OCI-LY1 (cell line): ENCODE results near the gene CASQ2.

Experiments used
- H2AFZ ChIP-seq: fragments of 200-600 bp; sonication (generic), shearing (Covaris generic); 2 replicates; pipeline ENCODE4 v1.6.0; 2014; ENCODE audit warnings: antibody characterized with exemption, mild to moderate bottlenecking, low read length
- H3F3A ChIP-seq: fragments of 200-600 bp; sonication (generic), shearing (Covaris generic); 2 replicates; pipeline ENCODE4 v1.6.0; 2014; ENCODE audit warnings: mild to moderate bottlenecking, antibody characterized with exemption, low read length, moderate library complexity; ENCODE audit not compliant: insufficient read depth
- H3K27ac ChIP-seq: fragments of 200-600 bp; sonication (generic); 2 replicates; pipeline ENCODE4 v1.5.1; 2014; ENCODE audit warnings: low read length, mixed run types, mild to moderate bottlenecking, low read depth; ENCODE audit not compliant: poor library complexity, severe bottlenecking
- H3K27me3 ChIP-seq: fragments of 200-600 bp; sonication (generic); 2 replicates; pipeline ENCODE4 v1.6.0; 2014; ENCODE audit warnings: antibody characterized with exemption, mild to moderate bottlenecking, low read length, moderate library complexity; ENCODE audit not compliant: insufficient read depth
- H3K36me3 ChIP-seq: fragments of 200-600 bp; sonication (generic); 2 replicates; pipeline ENCODE4 v1.6.1; 2014; ENCODE audit warnings: mild to moderate bottlenecking, antibody characterized with exemption, low read length, moderate library complexity, mixed read lengths; ENCODE audit not compliant: insufficient read depth
- H3K4me1 ChIP-seq: fragments of 200-600 bp; sonication (generic); 2 replicates; pipeline ENCODE4 v1.5.1; 2014; ENCODE audit warnings: mild to moderate bottlenecking, low read length, moderate library complexity; ENCODE audit not compliant: insufficient read depth, severe bottlenecking
- H3K4me2 ChIP-seq: fragments of 200-600 bp; sonication (generic), shearing (Covaris generic); 2 replicates; pipeline ENCODE4 v1.6.1; 2014; ENCODE audit warnings: low read length
- H3K4me3 ChIP-seq: fragments of 200-600 bp; sonication (generic); 2 replicates; pipeline ENCODE4 v1.5.1; 2014; ENCODE audit warnings: low read length, low read depth, mild to moderate bottlenecking, mixed read lengths; ENCODE audit not compliant: poor library complexity, severe bottlenecking
- H3K79me2 ChIP-seq: fragments of 200-600 bp; shearing (Covaris generic); 2 replicates; pipeline ENCODE4 v1.6.1; 2016; ENCODE audit warnings: mixed run types, low read length, mixed read lengths; ENCODE audit not compliant: insufficient read depth
- H3K9ac ChIP-seq: fragments of 200-600 bp; sonication (generic), shearing (Covaris generic); 2 replicates; pipeline ENCODE4 v1.6.1; 2014; ENCODE audit warnings: mild to moderate bottlenecking, low read length, mixed read lengths
- H3K9me2 ChIP-seq: fragments of 200-600 bp; sonication (generic), shearing (Covaris generic); 2 replicates; pipeline ENCODE4 v1.6.1; 2014; ENCODE audit warnings: low read depth, mild to moderate bottlenecking, low read length, mixed read lengths
- H3K9me3 ChIP-seq: fragments of 200-600 bp; shearing (Covaris generic); 2 replicates; pipeline ENCODE4 v1.6.1; 2014; ENCODE audit warnings: low read length, mixed read lengths
- H4K20me1 ChIP-seq: fragments of 200-600 bp; sonication (generic), shearing (Covaris generic); 2 replicates; pipeline ENCODE4 v1.6.0; 2016; ENCODE audit warnings: mild to moderate bottlenecking, low read length; ENCODE audit not compliant: insufficient read depth
- CTCF ChIP-seq: fragments of 200-600 bp; sonication (generic), shearing (Covaris generic); IDR thresholded peaks from 2 replicates; pipeline ENCODE4 v1.5.1; 2017; ENCODE audit warnings: mild to moderate bottlenecking, antibody characterized with exemption, low read length, moderate library complexity, mixed read lengths
- EZH2 ChIP-seq: fragments of 200-600 bp; sonication (generic), shearing (Covaris generic); IDR thresholded peaks from 2 replicates; pipeline ENCODE4 v1.8.0; 2017; ENCODE audit warnings: borderline replicate concordance, mixed run types, mild to moderate bottlenecking, antibody characterized with exemption, low read length, moderate library complexity, mixed read lengths

Gene CASQ2

GRCh38 chr1:115678141-115678540 lies 90.4 kb downstream of the CASQ2 start:
- Histone ChIP-seq H3K27me3 (no peaks in the 10 kb centered on the region), H3K27ac (no peak overlapping the region), H3K36me3 (no peaks in the 10 kb centered on the region), H3K4me1 (no peaks in the 10 kb centered on the region), H3K9me2 (no peaks in the 10 kb centered on the region), H3K9me3 (no peaks in the 10 kb centered on the region), H3K79me2 (no peaks in the 10 kb centered on the region), H2AFZ (no peak overlapping the region), H4K20me1 (no peaks in the 10 kb centered on the region), H3K4me3 (no peak overlapping the region), H3F3A (no peaks in the 10 kb centered on the region), H3K9ac (no peak overlapping the region), H3K4me2 (no peak overlapping the region)
- no peak for TF ChIP-seq EZH2
- TF ChIP-seq CTCF, result no peak

DNA sequence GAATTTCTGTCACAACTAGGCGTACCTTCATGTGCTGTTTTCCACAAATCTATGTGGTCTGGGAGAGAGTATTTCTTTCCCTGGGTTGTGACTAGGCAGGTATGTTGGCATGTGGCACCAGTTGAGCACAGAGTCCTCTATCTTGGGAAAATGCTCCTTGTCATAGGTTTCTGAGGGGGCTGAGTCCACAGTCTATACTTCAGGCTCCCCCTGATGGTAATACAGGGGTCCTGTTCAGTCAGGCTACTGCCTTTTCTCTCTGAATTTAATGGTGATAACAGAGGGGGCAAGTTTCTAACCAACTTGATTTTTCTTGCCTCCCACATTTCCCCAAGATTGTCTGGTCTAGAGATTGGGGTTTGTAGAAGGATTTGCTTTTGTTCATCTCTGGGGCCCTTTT lies 90.9 kb downstream of the CASQ2 start:
- no peaks in the 10 kb centered on the region for H3F3A ChIP-seq
- H4K20me1 ChIP-seq, result no peaks in the 10 kb centered on the region
- no peak overlapping the region for H3K9ac ChIP-seq
- H3K79me2 ChIP-seq, result no peaks in the 10 kb centered on the region
- H3K9me2 ChIP-seq, result no peaks in the 10 kb centered on the region
- H3K4me1 ChIP-seq, result no peaks in the 10 kb centered on the region
- H3K27me3 ChIP-seq, result no peaks in the 10 kb centered on the region
- H3K27ac ChIP-seq, result no peak overlapping the region
- H3K36me3 ChIP-seq, result no peaks in the 10 kb centered on the region
- TF ChIP-seq EZH2 (no peak), CTCF (no peak)
- no peak overlapping the region for H3K4me2 ChIP-seq
- H3K9me3 ChIP-seq, result no peaks in the 10 kb centered on the region
- no peak overlapping the region for H3K4me3 ChIP-seq
- no peak overlapping the region for H2AFZ ChIP-seq

DNA sequence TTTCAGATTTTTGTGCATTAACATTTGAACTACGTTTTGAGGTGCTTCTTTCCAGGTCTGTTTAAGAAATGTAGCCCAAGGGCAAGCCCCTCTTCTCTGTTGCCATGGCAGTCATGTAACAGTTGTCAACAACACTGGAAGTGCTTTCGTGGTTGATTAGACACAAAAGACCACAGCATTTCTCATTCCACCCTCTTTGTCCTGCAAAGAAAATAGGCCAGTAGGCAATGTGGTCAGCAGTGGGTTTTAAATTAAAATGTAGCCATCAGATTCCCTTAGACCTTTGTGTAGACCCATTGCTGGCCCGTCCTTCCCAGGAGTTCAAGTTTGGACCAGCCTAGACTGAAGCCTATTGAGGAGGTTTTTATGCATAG lies 91.3 kb downstream of the CASQ2 start:
- no peak overlapping the region for H3K27ac ChIP-seq
- H3K36me3 ChIP-seq, result no peaks in the 10 kb centered on the region
- H3K9me2 ChIP-seq, result no peaks in the 10 kb centered on the region
- H3F3A ChIP-seq, result no peaks in the 10 kb centered on the region
- no peaks in the 10 kb centered on the region for H3K79me2 ChIP-seq
- no peak overlapping the region for H3K4me3 ChIP-seq
- no peak overlapping the region for H3K9ac ChIP-seq
- H3K27me3 ChIP-seq, result no peaks in the 10 kb centered on the region
- H3K4me1 ChIP-seq, result no peaks in the 10 kb centered on the region
- H2AFZ ChIP-seq, result no peak overlapping the region
- no peaks in the 10 kb centered on the region for H4K20me1 ChIP-seq
- no peak overlapping the region for H3K4me2 ChIP-seq
- no peaks in the 10 kb centered on the region for H3K9me3 ChIP-seq
- TF ChIP-seq CTCF (no peak), EZH2 (no peak)
